ENCODE measurements around the gene ILDR2.

DNA sequence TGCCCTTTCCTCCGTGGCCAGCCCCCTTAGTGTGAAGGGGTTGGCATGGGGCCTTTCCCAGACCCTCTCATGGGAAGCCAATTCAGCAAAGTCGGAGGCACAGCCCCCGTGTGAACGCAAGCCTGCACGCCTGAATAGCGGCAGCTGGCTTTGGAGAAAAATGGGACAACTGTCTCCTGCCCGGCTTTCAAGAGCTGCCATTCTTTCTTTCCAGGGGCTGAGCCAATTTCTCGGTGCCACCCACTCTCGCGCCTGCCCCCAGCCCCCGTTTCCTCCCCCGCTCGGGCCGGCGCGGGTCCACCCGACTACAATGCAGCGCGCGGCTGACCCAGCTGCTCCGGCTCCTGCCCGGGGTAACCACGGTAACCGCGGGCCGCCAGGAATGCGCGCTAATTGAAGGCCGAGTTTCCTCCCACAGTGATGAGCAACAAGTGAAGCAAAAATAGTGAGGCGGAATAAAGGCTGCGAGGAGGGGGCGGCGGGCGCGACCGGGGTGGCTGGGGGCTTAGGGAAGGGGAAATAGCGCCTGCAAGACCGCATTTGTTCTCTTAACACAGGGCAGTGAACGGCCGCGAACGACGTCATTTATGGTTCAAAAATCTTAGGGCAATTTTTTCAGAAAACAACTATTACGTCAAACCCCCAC lies 27.8 kb downstream of the ILDR2 start:
- TF ChIP-seq EZH2 (IDR thresholded peaks at IDR 0.05; ENCODE audit: insufficient read depth, low read length): peak; percentile 33
- TF ChIP-seq, protein P1, sequence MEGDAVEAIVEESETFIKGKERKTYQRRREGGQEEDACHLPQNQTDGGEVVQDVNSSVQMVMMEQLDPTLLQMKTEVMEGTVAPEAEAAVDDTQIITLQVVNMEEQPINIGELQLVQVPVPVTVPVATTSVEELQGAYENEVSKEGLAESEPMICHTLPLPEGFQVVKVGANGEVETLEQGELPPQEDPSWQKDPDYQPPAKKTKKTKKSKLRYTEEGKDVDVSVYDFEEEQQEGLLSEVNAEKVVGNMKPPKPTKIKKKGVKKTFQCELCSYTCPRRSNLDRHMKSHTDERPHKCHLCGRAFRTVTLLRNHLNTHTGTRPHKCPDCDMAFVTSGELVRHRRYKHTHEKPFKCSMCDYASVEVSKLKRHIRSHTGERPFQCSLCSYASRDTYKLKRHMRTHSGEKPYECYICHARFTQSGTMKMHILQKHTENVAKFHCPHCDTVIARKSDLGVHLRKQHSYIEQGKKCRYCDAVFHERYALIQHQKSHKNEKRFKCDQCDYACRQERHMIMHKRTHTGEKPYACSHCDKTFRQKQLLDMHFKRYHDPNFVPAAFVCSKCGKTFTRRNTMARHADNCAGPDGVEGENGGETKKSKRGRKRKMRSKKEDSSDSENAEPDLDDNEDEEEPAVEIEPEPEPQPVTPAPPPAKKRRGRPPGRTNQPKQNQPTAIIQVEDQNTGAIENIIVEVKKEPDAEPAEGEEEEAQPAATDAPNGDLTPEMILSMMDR (IDR thresholded peaks at IDR 0.05; ENCODE audit: insufficient read depth, low read depth, low read length): no peak
